ENCODE data around the gene TMEM231. TPM values are rescaled to one million over a fixed set of nuclear protein-coding genes. Genes with fewer than 3 reads are reported as not detected.

The TMEM231 gene
- total and polyA plus RNA-seq, 9 of the 15 experiments (the other 6 are each of a cell fraction or from before 2014, with no cell fraction given), result 1.6 to 27.6 (median 9.1) TPM

DNA sequence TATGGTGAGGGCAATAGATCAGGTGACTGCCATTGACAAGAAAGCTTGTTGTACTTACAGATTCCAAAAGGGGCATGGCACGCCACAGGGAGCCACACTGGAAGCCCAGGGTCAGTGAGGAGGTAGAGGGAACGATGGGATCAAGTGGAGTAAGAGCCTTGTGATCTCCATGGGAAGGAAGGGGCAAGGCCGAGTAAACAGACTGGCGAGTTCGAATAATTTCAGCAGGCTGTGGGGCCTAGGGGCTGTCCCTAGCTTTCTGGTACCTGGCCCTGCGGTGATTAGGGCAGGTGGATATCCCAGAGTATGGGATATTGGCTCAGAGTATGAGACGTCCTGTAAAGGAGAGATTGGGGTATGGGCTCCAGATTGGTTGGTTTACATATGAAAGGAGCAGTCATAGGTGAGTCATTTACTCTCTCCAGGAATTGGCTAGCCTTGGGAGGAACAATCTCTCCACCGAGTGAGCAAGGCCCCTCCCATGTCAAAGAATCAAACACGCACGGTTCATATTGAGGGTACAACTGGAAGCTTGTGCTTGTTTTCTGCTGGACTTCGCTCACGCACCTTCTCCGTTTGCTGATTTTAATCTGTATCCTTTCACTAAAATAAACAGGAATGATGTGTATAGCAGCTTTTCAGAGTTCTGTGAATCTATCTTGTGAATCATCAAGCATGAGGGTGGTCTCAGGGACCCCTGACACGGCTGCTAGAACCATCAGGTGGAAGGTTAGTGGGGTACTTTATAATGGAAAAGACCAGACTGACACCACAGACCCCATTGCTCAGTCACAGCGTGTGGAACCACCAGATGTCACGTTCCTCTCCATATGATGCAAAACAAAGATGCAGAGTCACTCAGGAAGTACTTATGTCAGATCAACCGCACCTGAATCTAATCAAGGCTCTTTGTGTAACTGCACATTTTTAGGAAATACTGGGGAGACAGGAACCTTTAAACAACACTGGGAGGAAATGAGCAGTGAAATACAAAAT, 38.1 kb upstream of the TMEM231 start (continued):
- 0 out of 2 replicates have a peak, but pooled peaks have one; percentile 37 for TF ChIP-seq PTTG1 (tag; IDR thresholded peaks at IDR 0.05; ENCODE audit: low read depth)
- TF ChIP-seq ZNF707 (CRISPR knock-in tag; conservative IDR thresholded peaks at IDR 0.05), result 0 out of 2 replicates have a peak, but pooled peaks have one; percentile 15
- TF ChIP-seq, protein P1, sequence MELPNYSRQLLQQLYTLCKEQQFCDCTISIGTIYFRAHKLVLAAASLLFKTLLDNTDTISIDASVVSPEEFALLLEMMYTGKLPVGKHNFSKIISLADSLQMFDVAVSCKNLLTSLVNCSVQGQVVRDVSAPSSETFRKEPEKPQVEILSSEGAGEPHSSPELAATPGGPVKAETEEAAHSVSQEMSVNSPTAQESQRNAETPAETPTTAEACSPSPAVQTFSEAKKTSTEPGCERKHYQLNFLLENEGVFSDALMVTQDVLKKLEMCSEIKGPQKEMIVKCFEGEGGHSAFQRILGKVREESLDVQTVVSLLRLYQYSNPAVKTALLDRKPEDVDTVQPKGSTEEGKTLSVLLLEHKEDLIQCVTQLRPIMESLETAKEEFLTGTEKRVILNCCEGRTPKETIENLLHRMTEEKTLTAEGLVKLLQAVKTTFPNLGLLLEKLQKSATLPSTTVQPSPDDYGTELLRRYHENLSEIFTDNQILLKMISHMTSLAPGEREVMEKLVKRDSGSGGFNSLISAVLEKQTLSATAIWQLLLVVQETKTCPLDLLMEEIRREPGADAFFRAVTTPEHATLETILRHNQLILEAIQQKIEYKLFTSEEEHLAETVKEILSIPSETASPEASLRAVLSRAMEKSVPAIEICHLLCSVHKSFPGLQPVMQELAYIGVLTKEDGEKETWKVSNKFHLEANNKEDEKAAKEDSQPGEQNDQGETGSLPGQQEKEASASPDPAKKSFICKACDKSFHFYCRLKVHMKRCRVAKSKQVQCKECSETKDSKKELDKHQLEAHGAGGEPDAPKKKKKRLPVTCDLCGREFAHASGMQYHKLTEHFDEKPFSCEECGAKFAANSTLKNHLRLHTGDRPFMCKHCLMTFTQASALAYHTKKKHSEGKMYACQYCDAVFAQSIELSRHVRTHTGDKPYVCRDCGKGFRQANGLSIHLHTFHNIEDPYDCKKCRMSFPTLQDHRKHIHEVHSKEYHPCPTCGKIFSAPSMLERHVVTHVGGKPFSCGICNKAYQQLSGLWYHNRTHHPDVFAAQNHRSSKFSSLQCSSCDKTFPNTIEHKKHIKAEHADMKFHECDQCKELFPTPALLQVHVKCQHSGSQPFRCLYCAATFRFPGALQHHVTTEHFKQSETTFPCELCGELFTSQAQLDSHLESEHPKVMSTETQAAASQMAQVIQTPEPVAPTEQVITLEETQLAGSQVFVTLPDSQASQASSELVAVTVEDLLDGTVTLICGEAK (IDR thresholded peaks at IDR 0.05), result no peak
- TF ChIP-seq, protein P1 (CRISPR knock-in tag; IDR thresholded peaks at IDR 0.05), result no peak
- no peak for TF ChIP-seq ZSCAN29 (IDR thresholded peaks at IDR 0.05)
- no peak for TF ChIP-seq CHD2 (IDR thresholded peaks at IDR 0.05; ENCODE audit: low read depth, low read length)
- TF ChIP-seq MAFK (IDR thresholded peaks at IDR 0.05; ENCODE audit: low read length), result peak; percentile 67
- no peak for TF ChIP-seq HOXB6 (CRISPR knock-in tag; IDR thresholded peaks at IDR 0.05; ENCODE audit: borderline replicate concordance)
- TF ChIP-seq FOSL1 (tag; conservative IDR thresholded peaks at IDR 0.05), result peak; percentile 89
- TF ChIP-seq MED1 (CRISPR knock-in tag; IDR thresholded peaks at IDR 0.05; ENCODE audit: borderline replicate concordance), result no peak
- peak; percentile 83 for TF ChIP-seq BRD9 (IDR thresholded peaks at IDR 0.05; ENCODE audit: low read depth, partially characterized antibody)
- TF ChIP-seq MAFG (tag; conservative IDR thresholded peaks at IDR 0.05), result peak; percentile 79
- TF ChIP-seq TOE1 (IDR thresholded peaks at IDR 0.05; ENCODE audit: borderline replicate concordance), result no peak
- no peak for TF ChIP-seq TOE1 (CRISPR knock-in tag; IDR thresholded peaks at IDR 0.05; ENCODE audit: borderline replicate concordance, low read depth)
- TF ChIP-seq, protein P2, sequence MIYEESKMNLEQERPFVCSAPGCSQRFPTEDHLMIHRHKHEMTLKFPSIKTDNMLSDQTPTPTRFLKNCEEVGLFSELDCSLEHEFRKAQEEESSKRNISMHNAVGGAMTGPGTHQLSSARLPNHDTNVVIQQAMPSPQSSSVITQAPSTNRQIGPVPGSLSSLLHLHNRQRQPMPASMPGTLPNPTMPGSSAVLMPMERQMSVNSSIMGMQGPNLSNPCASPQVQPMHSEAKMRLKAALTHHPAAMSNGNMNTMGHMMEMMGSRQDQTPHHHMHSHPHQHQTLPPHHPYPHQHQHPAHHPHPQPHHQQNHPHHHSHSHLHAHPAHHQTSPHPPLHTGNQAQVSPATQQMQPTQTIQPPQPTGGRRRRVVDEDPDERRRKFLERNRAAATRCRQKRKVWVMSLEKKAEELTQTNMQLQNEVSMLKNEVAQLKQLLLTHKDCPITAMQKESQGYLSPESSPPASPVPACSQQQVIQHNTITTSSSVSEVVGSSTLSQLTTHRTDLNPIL (CRISPR knock-in tag; IDR thresholded peaks at IDR 0.05), result no peak
- TF ChIP-seq ZNF41 (CRISPR knock-in tag; conservative IDR thresholded peaks at IDR 0.05), result 0 out of 2 replicates have a peak, but pooled peaks have one; percentile 65
- TF ChIP-seq ZNF232 (CRISPR knock-in tag; IDR thresholded peaks at IDR 0.05), result no peak
